SU-DHL-6 (cell line): ENCODE results near the gene NFIC.

ENCODE experiments used
- CTCF ChIP-seq: fragments of 200-600 bp; sonication (generic); IDR thresholded peaks from one replicate; pipeline ENCODE4 v1.5.1; 2017; ENCODE audit warnings: antibody characterized with exemption, mild to moderate bottlenecking, low read length, moderate library complexity; ENCODE audit not compliant: insufficient read depth, poor library complexity, severe bottlenecking
- EZH2phosphoT487 ChIP-seq: fragments of 200-600 bp; sonication (generic), shearing (Covaris generic); conservative IDR thresholded peaks from 2 replicates; pipeline ENCODE4 v1.6.1; 2018; ENCODE audit warnings: mild to moderate bottlenecking, antibody characterized with exemption, low read length, moderate library complexity, mixed read lengths

GRCh38 chr19:3518255-3518654 lies 151.9 kb downstream of the NFIC start:
- TF ChIP-seq CTCF (no peak), EZH2phosphoT487 (no peak)
